Measurements from ENCODE around the gene HSPBP1. TPM values are rescaled to one million over a fixed set of nuclear protein-coding genes. Genes with fewer than 3 reads are reported as not detected.

HSPBP1 gene
- polyA plus RNA-seq, 3 donors from 2014 or later = 42.6 to 46.7 (median 46.3) TPM

- peaks cover 6 to 15% (median 10%) of the 10 kb centered on the region in 3 donors for H3K36me3 Mint-ChIP-seq
- H3K27ac Mint-ChIP-seq = peak overlapping the region in 1 of 6 donors; percentile 69
- DNase-seq = no peak
These were observed 17.6 kb downstream of the HSPBP1 start for GRCh38 chr19:55262359-55262758.

GRCh38 chr19:55261671-55262126 lies 18.2 kb downstream of the HSPBP1 start:
- Mint-ChIP-seq H3K27ac (peak overlapping the region in 2 of 6 donors; percentile 24 to 28), H3K27me3 (ENCODE audit: low read depth in 3 of 3) (peaks cover 13 to 32% (median 13%) of the 10 kb centered on the region in 3 donors), H3K36me3 (peaks cover 6 to 15% (median 10%) of the 10 kb centered on the region in 3 donors), H3K4me3 (no peak overlapping the region), H3K4me1 (peaks cover 27 to 30% of the 10 kb centered on the region in 2 donors), H3K9me3 (peaks cover 2 to 7% (median 5%) of the 10 kb centered on the region in 6 donors)
- DNase-seq = no peak

More at GRCh38 chr19:55262359-55262758, 17.6 kb downstream of the HSPBP1 start:
- Mint-ChIP-seq H3K4me1 (peaks cover 23 to 24% of the 10 kb centered on the region in 2 donors), H3K27me3 (ENCODE audit: low read depth in 3 of 3) (peaks cover 14 to 30% (median 14%) of the 10 kb centered on the region in 3 donors), H3K4me3 (no peak overlapping the region), H3K9me3 (peaks cover 2 to 9% (median 6%) of the 10 kb centered on the region in 6 donors)

DNA sequence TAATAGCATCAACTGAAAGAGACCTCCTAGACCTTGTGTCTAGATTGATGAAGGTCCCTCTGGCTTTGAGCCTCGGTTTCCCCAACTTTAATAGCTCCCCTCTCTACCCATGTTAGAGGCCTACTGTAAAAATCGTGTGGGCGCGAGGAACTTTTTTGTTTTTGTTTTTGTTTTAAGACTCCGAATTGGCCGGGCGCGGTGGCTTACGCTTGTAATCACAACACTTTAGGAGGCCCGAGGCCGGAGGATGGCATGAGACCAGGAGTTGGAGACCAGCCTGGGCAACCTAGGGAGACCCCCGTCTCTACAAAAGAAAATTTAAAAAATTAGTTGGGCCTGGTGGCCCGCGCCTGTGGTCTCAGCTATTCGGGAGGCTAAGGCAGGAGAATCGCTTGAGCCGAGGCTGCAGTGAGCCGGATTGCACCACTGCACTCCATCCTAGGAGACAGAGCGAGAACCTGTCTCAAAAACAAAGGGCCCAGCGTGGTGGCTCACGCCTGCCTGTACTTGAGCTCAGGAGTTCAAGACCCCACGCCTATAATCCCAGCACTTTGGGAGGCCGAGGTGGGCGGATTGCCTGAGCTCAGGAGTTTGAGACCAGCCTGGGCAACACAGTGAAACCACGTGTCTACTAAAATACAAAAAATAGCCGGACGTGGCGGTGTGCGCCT lies 20.2 kb downstream of the HSPBP1 start:
- no peaks in the 10 kb centered on the region for H3K9me3 Mint-ChIP-seq
- H3K27ac Mint-ChIP-seq = peak overlapping the region; percentile 94 to 99 (median 98)
- peaks cover 7 to 24% (median 7%) of the 10 kb centered on the region in 3 donors for H3K27me3 Mint-ChIP-seq (ENCODE audit: low read depth in 3 of 3)
- H3K36me3 Mint-ChIP-seq = peaks cover 0 to 8% (median 3%) of the 10 kb centered on the region in 3 donors
- H3K4me1 Mint-ChIP-seq = peaks cover 39 to 46% of the 10 kb centered on the region in 2 donors
- peak overlapping the region; percentile 88 to 99 (median 97) for H3K4me3 Mint-ChIP-seq
- DNase-seq = no peak

DNA sequence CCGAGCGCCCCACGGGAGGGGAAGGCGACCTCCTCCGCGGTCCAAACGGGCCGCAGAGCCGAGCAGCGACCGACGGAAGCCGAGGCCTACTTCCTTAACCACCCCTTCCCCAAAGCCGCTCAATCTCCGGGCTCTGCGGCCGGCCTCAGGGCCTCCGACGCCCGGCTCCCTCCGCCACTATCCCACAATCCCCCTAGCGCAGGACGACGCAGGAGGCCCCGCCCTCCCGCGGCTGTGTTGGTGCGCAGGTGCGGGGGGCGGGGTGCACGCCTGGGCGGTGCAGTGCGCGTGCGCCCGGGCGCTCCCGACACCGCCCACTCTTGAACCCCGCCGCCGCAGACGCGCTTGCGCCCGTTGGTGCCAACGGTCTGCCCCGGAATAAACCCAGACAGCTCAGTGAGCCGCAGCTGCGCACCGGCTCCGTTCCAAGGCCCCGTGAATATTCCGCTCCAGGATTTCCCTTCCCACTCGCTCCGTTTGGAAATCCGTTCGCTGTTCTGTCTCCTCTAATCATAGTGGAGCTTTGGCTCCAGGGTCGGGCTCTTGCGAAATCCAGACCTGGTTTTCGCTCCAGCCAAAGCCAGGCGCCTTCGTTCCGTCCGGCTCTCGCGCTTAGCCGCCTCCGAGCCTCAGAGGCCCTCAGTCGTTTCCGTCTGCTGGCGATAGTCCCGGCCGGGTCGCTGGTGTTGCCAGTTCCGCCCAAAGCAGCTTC lies 20.9 kb downstream of the HSPBP1 start, which contains the start of gene PPP6R1:
PPP6R1 (minus strand) TSS at position 190 of the 712 bp plus-strand sequence. CDS start 11,914 bp downstream, outside the sequence.
- Mint-ChIP-seq H3K27me3 (ENCODE audit: low read depth in 3 of 3) (peaks cover 7 to 22% (median 12%) of the 10 kb centered on the region in 3 donors), H3K27ac (peak within 1 kb of the TSS; percentile 98 to 99 (median 99)), H3K4me1 (peaks cover 46 to 53% of the 10 kb centered on the region in 2 donors), H3K36me3 (peaks cover 0 to 8% (median 3%) of the 10 kb centered on the region in 3 donors), H3K9me3 (no peaks in the 10 kb centered on the region), H3K4me3 (peak within 1 kb of the TSS; percentile 97 to 100 (median 99))
- DNase-seq = peak; percentile 95 to 97 (median 96)

DNA sequence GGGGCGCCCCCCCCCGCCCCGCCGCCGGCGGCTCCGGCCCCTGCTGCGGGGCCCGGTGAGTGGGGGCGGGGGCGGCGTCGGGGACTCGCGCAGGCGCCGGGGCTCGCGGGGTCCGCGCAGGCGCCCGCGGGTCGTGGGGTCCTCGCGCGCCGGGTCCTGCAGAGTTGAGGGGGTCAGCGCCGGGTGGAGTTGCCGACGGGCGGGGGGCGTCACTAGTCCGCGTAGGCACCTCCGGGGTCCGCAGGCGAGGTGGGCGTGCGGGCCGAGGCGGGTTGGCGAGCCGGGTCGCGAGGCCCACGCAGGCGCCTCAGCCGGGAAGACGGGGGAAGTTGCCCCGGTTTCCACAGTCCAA lies 21.5 kb downstream of the HSPBP1 start:
- peaks cover 0 to 8% (median 3%) of the 10 kb centered on the region in 3 donors for H3K36me3 Mint-ChIP-seq
- H3K27me3 Mint-ChIP-seq (ENCODE audit: low read depth in 3 of 3) = peaks cover 7 to 22% (median 15%) of the 10 kb centered on the region in 3 donors
- H3K27ac Mint-ChIP-seq = peak overlapping the region in 4 of 6 donors; percentile 94 to 99 (median 98)
- H3K9me3 Mint-ChIP-seq = no peaks in the 10 kb centered on the region
- peaks cover 51 to 58% of the 10 kb centered on the region in 2 donors for H3K4me1 Mint-ChIP-seq
- H3K4me3 Mint-ChIP-seq = peak overlapping the region; percentile 88 to 99 (median 97)
- DNase-seq = no peak

- peaks cover 59 to 66% of the 10 kb centered on the region in 2 donors for H3K4me1 Mint-ChIP-seq
- H3K36me3 Mint-ChIP-seq = peaks cover 0 to 3% (median under 1%) of the 10 kb centered on the region in 3 donors
- peak overlapping the region; percentile 96 to 99 (median 99) for H3K27ac Mint-ChIP-seq
- H3K9me3 Mint-ChIP-seq = no peaks in the 10 kb centered on the region
- peak in 2 of 3 donors; percentile 17 to 19 for DNase-seq
- H3K4me3 Mint-ChIP-seq = peak overlapping the region; percentile 97 to 100 (median 98)
- H3K27me3 Mint-ChIP-seq (ENCODE audit: low read depth in 3 of 3) = peaks cover 7 to 22% (median 16%) of the 10 kb centered on the region in 3 donors
These were observed 22.2 kb downstream of the HSPBP1 start for GRCh38 chr19:55257461-55258420.

- no peak for DNase-seq
- H3K27me3 Mint-ChIP-seq (ENCODE audit: low read depth in 3 of 3) = peaks cover 7 to 23% (median 16%) of the 10 kb centered on the region in 3 donors
- peaks cover 0 to 1% (median under 1%) of the 10 kb centered on the region in 3 donors for H3K36me3 Mint-ChIP-seq
- peak overlapping the region; percentile 97 to 100 (median 98) for H3K4me3 Mint-ChIP-seq
- H3K4me1 Mint-ChIP-seq = peaks cover 67 to 75% of the 10 kb centered on the region in 2 donors
- H3K27ac Mint-ChIP-seq = peak overlapping the region; percentile 96 to 99 (median 99)
- H3K9me3 Mint-ChIP-seq = no peaks in the 10 kb centered on the region
These were observed 23.1 kb downstream of the HSPBP1 start for GRCh38 chr19:55256562-55257460.

DNA sequence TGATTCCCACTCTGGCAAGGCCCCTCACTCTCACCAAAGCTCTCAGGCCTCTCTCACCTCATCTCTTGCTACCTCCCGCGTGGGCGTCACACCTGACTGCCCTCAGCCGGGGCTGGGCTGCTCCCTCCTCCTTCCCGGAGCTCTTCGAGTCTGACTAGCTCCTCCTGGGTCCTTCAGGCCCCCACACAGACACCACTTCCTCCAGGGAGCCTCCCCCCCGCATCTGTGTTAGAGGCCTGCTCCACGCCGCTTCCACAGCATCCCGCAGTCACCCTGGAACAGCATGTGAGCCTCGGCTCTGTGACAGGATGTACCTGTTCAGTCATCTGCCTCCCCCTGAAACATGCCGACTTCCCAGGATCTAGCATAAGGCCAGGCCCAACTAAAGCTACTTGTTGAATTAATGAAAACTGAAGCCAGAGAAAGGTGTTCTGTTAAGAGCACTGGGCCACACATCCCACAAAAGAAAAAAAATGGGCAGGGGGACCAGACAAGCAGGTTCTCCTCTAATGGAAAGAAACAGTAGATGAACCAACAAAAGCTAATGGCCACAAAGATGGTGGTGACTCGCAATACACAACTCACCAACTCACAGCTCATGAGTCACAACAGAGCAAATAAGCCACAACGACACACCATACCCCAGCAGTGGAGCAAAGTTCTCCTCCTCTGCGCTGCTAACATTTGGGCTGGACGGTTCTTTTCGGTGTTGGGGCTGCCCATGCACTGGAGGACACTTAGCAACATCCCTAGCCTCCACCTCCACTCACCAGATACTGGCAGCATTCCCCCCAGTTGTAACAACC lies 24.1 kb downstream of the HSPBP1 start:
- Mint-ChIP-seq H3K36me3 (peaks cover 0 to 3% (median 2%) of the 10 kb centered on the region in 3 donors), H3K9me3 (no peaks in the 10 kb centered on the region), H3K27ac (peak overlapping the region; percentile 96 to 99 (median 99)), H3K4me1 (peaks cover 77 to 85% of the 10 kb centered on the region in 2 donors), H3K27me3 (ENCODE audit: low read depth in 3 of 3) (peaks cover 10 to 26% (median 16%) of the 10 kb centered on the region in 3 donors), H3K4me3 (peak overlapping the region; percentile 97 to 100 (median 98))
- peak; percentile 31 to 37 (median 34) for DNase-seq

- H3K27me3 Mint-ChIP-seq (ENCODE audit: low read depth in 3 of 3) = peaks cover 9 to 26% (median 16%) of the 10 kb centered on the region in 3 donors
- peak overlapping the region; percentile 96 to 99 (median 99) for H3K27ac Mint-ChIP-seq
- DNase-seq = no peak
- H3K36me3 Mint-ChIP-seq = peaks cover 0 to 3% (median 2%) of the 10 kb centered on the region in 3 donors
- peaks cover 78 to 82% of the 10 kb centered on the region in 2 donors for H3K4me1 Mint-ChIP-seq
- peak overlapping the region; percentile 97 to 100 (median 98) for H3K4me3 Mint-ChIP-seq
- H3K9me3 Mint-ChIP-seq = no peaks in the 10 kb centered on the region
These were observed 25.3 kb downstream of the HSPBP1 start for GRCh38 chr19:55254625-55254977.

DNA sequence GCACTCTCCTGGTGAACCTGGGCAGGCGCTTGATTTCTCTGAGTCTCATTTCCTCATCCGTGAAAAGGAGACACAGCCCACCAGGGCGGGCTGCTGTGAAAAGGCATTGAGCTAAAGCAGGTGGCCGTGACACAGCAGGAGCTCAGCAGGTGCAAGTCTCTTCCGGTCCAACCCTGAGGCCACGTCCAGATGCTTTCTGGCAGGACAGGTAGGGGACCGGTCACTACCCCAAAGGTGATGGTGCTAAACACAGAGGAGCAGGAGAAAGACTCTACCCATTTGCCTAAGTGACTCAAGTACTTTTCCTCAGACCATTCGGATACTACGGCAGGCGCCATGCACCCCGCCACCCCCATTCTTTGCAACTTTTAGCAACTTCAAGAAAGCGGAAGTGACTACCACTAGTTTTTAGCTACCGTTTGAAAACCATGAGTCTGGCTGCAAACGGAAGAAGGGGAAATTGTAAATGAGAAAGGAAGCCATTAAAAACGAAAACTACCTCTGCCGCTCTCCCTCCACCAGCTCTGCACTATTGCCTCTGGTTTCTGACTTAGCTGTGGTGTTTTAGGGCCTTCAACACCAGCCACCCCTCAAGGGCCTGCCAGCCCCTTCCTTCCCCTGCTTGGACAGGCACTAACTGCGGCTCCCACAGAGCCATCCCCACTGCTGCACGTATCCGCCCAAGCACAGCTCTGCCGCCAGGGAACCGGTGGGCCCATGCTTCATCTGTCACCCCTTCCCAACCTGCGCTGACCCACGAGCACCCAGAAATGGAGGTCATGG lies 25.9 kb downstream of the HSPBP1 start:
- H3K4me3 Mint-ChIP-seq = peak overlapping the region; percentile 97 to 100 (median 98)
- DNase-seq = peak; percentile 76 to 77 (median 77)
- peaks cover 5 to 21% (median 13%) of the 10 kb centered on the region in 3 donors for H3K27me3 Mint-ChIP-seq (ENCODE audit: low read depth in 3 of 3)
- no peaks in the 10 kb centered on the region for H3K9me3 Mint-ChIP-seq
- peaks cover 0 to 3% (median 2%) of the 10 kb centered on the region in 3 donors for H3K36me3 Mint-ChIP-seq
- peak overlapping the region; percentile 96 to 99 (median 99) for H3K27ac Mint-ChIP-seq
- H3K4me1 Mint-ChIP-seq = peaks cover 75 to 82% of the 10 kb centered on the region in 2 donors
